NCI-H187 treated with DMSO at 0.1 percent for 48 hours (cell line): ENCODE data around the gene MYH14.

Experiments
- DNase-seq: peaks from one replicate; lab custom pipeline; 2025; lab: John Stamatoyannopoulos, UW

The MYH14 gene

GRCh38 chr19:50195224-50195623, 8.2 kb upstream of the MYH14 start:
- no peak for DNase-seq

DNA sequence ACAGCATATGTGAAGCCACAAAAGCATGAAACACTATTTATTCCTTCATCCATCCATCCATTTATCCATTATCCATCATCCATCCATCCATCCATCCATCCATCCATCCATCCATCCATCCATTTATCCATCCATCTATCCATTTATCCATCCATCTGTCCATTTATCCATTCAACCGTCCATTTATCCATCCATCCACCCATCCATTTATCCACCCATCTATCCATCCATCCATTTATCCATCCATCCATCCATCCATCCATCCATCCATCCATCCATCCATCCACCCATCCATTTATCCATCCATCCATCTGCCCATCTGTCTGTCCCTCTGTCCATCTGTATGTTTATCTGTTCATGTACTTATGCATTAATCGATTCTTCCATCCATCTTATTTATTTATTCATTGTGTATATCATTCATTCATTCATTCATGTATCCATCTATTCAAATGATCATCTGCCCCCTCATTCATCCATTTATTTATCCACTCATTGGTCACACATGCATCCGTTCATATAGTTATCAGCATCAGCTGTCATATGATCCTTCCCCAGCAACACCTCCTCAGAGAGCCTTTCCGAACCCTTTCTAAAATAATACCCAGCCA, 7.0 kb upstream of the MYH14 start:
- no peak for DNase-seq

GRCh38 chr19:50197348-50197747, 6.1 kb upstream of the MYH14 start:
- DNase-seq, result no peak

- no peak for DNase-seq
Observed at GRCh38 chr19:50198431-50199258, 4.8 kb upstream of the MYH14 start.

GRCh38 chr19:50199259-50199555, 4.2 kb upstream of the MYH14 start:
- DNase-seq, result no peak

GRCh38 chr19:50202386-50202785, 1.0 kb upstream of the MYH14 start:
- DNase-seq, result no peak

- no peak for DNase-seq
Observed at GRCh38 chr19:50202962-50203280, 501 bp upstream of the MYH14 start.

DNA sequence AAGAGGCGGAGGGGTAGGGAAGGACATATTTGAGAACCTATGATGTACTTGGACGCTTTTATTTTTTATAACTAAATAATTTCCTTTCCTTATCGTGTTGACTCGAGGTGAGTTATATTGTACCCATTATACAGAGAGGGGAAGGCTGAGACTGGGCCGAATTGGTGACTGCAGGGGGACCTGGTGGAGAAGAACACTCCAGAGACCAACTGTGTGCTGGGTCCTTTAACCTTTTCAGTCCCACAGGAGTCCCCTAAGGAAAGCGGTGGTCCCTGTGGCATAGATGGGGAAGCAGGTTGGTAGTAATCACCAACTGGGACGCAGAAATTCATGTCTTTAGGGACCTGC, 633 bp downstream of the MYH14 start:
- DNase-seq, result no peak

- DNase-seq, result peak; percentile 11
Observed at GRCh38 chr19:50204811-50205675, 1.6 kb downstream of the MYH14 start.

DNA sequence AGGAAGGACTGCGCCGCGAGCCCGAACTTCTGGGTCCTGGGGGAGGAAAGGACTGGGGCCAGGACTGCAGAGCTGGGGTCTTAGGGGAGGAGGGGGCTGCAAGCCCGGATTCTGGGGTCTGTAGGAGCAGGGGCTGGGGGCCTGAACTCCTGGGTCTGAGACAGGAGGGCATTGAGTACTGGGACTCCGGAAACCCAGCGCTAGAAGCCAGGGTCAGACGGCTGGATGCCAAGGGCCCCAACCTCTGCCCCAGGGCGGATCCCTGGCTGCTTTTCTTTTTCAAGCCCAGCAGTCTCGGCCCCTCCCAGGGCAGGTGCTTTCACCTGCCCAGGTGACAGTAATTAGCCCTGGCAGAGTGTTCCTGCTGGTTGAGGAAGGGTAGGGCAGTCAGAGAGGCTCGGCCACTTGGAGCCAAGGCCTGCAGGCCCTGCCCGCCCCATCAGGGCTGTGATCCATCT, 2.3 kb downstream of the MYH14 start:
- DNase-seq, result no peak

DNA sequence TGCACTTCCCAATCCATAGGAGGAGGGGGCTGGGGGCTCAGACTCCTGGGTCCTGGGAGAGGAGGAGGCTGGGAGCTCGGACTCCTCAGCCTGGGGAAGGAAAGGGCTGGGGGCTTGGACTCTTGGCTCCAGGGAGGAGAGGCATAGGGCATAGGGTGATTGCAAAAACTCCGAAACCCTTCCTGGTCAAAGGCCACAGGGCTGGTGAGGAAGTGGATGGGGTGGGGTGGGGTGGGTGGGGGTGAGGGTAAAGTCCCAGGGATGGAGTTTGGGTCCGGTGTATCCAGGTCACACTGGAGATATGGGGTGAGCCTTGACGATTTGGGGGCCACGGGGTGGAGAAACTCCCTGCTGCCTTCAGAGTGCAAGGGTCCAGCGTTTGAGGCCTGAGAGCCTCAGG, 2.8 kb downstream of the MYH14 start:
- no peak for DNase-seq

GRCh38 chr19:50207730-50208129, 4.3 kb downstream of the MYH14 start:
- no peak for DNase-seq

DNA sequence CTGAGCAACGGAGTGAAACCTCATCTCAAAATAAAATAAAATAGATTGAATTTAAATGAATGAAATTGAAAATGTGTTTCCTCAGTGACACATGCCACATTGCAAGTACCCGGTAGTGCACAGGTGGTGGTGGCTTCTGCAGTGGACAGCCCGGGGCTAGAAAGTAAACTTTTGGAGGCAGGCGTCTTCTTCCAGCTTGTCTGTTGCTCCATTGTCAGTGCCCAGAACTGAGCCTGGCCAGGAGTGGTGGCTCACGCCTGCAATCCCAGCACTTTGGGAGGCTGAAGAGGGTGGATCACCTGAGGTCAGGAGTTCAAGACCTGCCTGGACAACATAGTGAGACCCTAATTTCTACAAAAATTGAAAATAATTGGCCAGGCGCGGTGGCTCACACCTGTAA, 5.7 kb downstream of the MYH14 start:
- DNase-seq, result no peak

DNA sequence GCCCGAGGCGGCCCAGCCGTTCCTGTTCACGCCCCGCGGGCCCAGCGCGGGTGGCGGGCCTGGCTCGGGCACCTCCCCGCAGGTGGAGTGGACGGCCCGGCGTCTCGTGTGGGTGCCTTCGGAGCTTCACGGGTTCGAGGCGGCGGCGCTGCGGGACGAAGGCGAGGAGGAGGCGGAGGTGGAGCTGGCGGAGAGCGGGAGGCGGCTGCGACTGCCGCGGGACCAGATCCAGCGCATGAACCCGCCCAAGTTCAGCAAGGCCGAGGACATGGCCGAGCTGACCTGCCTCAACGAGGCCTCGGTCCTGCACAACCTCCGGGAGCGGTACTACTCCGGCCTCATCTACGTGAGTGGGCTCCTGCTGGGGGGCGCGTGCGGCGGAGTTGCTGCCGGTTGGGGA, 7.0 kb downstream of the MYH14 start:
- DNase-seq, result no peak

DNA sequence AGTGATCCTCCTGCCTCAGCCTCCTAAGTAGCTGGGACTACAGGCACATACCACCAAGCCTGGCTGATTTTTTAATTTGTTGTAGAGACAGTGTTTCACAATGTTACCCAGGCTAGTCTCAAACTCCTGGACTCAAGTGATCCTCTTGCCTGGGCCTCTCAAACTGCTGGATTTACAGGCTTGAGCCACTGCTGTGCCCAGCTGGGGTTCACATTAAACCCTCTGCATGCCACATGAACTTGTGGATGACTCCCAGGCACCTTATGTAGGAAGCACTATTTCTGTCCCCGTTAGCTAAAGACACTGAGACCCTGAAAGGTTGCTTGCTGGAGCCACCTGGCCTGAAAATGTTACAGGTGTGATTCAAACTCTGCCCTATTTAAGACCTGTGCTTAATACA, 10.5 kb downstream of the MYH14 start:
- DNase-seq, result no peak

- DNase-seq, result no peak
Observed at GRCh38 chr19:50214699-50215543, 11.5 kb downstream of the MYH14 start.

GRCh38 chr19:50215820-50216219, 12.4 kb downstream of the MYH14 start:
- DNase-seq, result no peak

- no peak for DNase-seq
Observed at GRCh38 chr19:50221087-50221486, 17.7 kb downstream of the MYH14 start.

- no peak for DNase-seq
Observed at GRCh38 chr19:50222691-50223438, 19.4 kb downstream of the MYH14 start.

DNA sequence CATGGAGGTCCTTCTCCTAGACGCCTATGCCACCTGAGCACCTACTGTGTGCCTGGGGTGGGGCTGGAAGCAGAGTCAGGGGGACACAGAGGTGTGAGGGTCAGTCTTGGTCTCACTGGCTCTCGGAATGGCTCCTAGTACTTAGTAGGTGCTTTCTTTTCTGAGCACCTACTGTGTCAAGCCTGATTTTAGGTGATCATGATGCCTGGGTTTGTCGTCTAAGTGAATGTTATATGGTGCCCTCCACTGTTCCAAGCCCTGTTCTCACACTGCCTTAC, 20.0 kb downstream of the MYH14 start:
- no peak for DNase-seq

- DNase-seq, result no peak
Observed at GRCh38 chr19:50224986-50225747, 21.7 kb downstream of the MYH14 start.
